Measurements from ENCODE around the gene TOP2A. TPM values are rescaled to one million over a fixed set of nuclear protein-coding genes. Genes with fewer than 3 reads are reported as not detected.

The TOP2A gene
- total RNA-seq, 1 experiment from 2014 or later = 230 TPM

DNA sequence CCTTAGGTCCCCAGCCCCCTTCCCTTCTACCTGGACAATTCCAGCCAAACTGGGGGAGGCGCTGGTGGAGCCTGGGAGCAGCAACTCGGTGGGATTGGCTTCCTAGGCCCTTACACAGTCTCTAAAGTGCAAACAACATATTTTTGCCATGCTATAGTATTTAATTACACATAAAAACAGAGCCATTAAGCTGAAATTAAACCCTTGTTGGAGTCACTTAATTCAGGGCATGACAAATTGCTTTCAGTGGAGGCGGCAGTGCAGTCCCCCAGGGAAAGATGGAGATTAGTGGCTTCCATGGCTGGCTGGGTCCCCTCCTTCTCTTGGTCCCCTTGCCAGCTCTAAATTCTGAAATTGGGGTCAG is 42.9 kb upstream of the TOP2A start:
- Mint-ChIP-seq H3K9me3 (peaks cover 2 to 3% of the 10 kb centered on the region in 2 experiments; a peak in 1 of 5 replicates), H3K36me3 (ENCODE audit: insufficient read depth in 1 of 3, low read depth in 3 of 3) (peaks cover 14 to 24% (median 19%) of the 10 kb centered on the region in 3 experiments; a peak in 6 of 7 replicates), H3K4me1 (peaks cover 36 to 54% of the 10 kb centered on the region in 2 experiments), H3K27me3 (ENCODE audit: low read depth) (no peaks in the 10 kb centered on the region), H3K4me3 (no peak overlapping the region), H3K27ac (no peak overlapping the region; a peak in 1 of 7 replicates)
- Histone ChIP-seq H4K20me1 (ENCODE audit: control insufficient read depth, insufficient read depth, insufficient read length) (peaks cover 2% of the 10 kb centered on the region), H3K79me1 (ENCODE audit: insufficient read depth, low read depth, low read length, poor library complexity, severe bottlenecking) (no peaks in the 10 kb centered on the region), H3K9ac (ENCODE audit: extremely low read depth, insufficient read length, low read length) (no peak overlapping the region), H2AFZ (ENCODE audit: low read length) (no peak overlapping the region), H2BK12ac (ENCODE audit: insufficient read length, low read depth, low read length) (no peak overlapping the region), H4K8ac (replicated peaks; ENCODE audit: insufficient read length, low read depth, low read length) (no peak overlapping the region), H3K56ac (ENCODE audit: insufficient read length, low read depth, low read length) (no peak overlapping the region), H3K23me2 (ENCODE audit: insufficient read length, low read depth, low read length, poor library complexity, severe bottlenecking) (no peaks in the 10 kb centered on the region), H2BK5ac (ENCODE audit: insufficient read length, low read length) (no peak overlapping the region), H3K79me2 (ENCODE audit: insufficient read depth, low read length) (no peaks in the 10 kb centered on the region), H3K4me2 (ENCODE audit: insufficient read depth, insufficient read length, low read length) (no peak overlapping the region), H2BK120ac (ENCODE audit: low read depth, low read length, poor library complexity, severe bottlenecking) (no peak overlapping the region), H3K27me3 (ENCODE audit: insufficient read depth, low read length) (no peaks in the 10 kb centered on the region), H3K4ac (ENCODE audit: low read depth, low read length) (no peak overlapping the region), H3K9me3 (ENCODE audit: control insufficient read depth, low read depth, low read length) (no peaks in the 10 kb centered on the region), H3T11ph (ENCODE audit: low read length) (no peak overlapping the region), H3K23ac (ENCODE audit: insufficient read length, low read depth, low read length) (no peak overlapping the region), H4K91ac (ENCODE audit: insufficient read length, low read depth, low read length) (no peak overlapping the region), H3K4me1 (ENCODE audit: insufficient read depth, low read length) (peaks cover 7% of the 10 kb centered on the region; the same call in 1 of the 2 replicates), H2BK15ac (ENCODE audit: low read depth, low read length) (no peak overlapping the region), H3K27ac (ENCODE audit: insufficient read length, low read depth, low read length) (no peak overlapping the region), H4K5ac (ENCODE audit: insufficient read length, low read depth, low read length) (no peak overlapping the region), H2BK20ac (ENCODE audit: low read depth, low read length, poor library complexity, severe bottlenecking) (no peak overlapping the region), H3K18ac (ENCODE audit: insufficient read length, low read depth, low read length) (no peak overlapping the region), H2AK5ac (ENCODE audit: insufficient read length, low read length) (no peak overlapping the region), H3K14ac (ENCODE audit: insufficient read depth, low read length) (no peak overlapping the region)
- TF ChIP-seq CTCF (conservative IDR thresholded peaks at IDR 0.05) = no peak
- no peak for DNase-seq
- WGBS (ENCODE audit: extremely low coverage, insufficient read length, low lambda C conversion rate) = no CpG with 5 or more reads among the region's 3 CpGs
